Small intestine (tissue), 7 donors: ENCODE results near the gene TCF19. TPM values are rescaled to one million over a fixed set of nuclear protein-coding genes. Genes with fewer than 3 reads are reported as not detected.

ENCODE experiments used
- DNase-seq, 2 donors: peaks; one replicate each; pipeline versions ENCODE4 v3.0.0 to v3.0.0-alpha.2; 2013
- FAIRE-seq: peaks from 2 replicates; lab custom pipeline; 2012; peaks lifted over from hg19 to GRCh38; lab: Jason Lieb, UNC
- H3K27ac ChIP-seq, 3 donors: one replicate each; pipeline ENCODE4 v1.5.1; 2013; ENCODE audit warnings: low read length in 2 of 3, mild to moderate bottlenecking in 2 of 3, control low read depth in 1 of 3, inconsistent platforms in 1 of 3, low read depth in 1 of 3, moderate library complexity in 1 of 3
- H3K27me3 ChIP-seq, 3 donors: one replicate each; pipeline ENCODE4 v1.6.1; 2013; ENCODE audit warnings: low read length in 3 of 3, inconsistent platforms in 1 of 3; ENCODE audit not compliant: control insufficient read depth in 3 of 3, insufficient read depth in 3 of 3
- H3K36me3 ChIP-seq, 3 donors: one replicate each; pipeline ENCODE4 v1.6.1; 2013; ENCODE audit warnings: low read length in 3 of 3, inconsistent platforms in 1 of 3, low read depth in 1 of 3, mild to moderate bottlenecking in 1 of 3, moderate library complexity in 1 of 3; ENCODE audit not compliant: control insufficient read depth in 3 of 3, insufficient read depth in 2 of 3
- H3K4me1 ChIP-seq, 3 donors: one replicate each; pipeline ENCODE4 v1.6.1; 2013; ENCODE audit warnings: low read length in 2 of 3, inconsistent platforms in 1 of 3, low read depth in 1 of 3, mild to moderate bottlenecking in 1 of 3, moderate library complexity in 1 of 3; ENCODE audit not compliant: control insufficient read depth in 3 of 3, insufficient read depth in 2 of 3
- H3K4me3 ChIP-seq, 3 donors: one replicate each; pipeline ENCODE4 v1.5.1; 2013; ENCODE audit warnings: low read length in 3 of 3, control low read depth in 1 of 3, inconsistent platforms in 1 of 3, low read depth in 1 of 3, mild to moderate bottlenecking in 1 of 3, moderate library complexity in 1 of 3
- H3K9me3 ChIP-seq, 2 donors: one replicate each; pipeline ENCODE4 v1.6.1; 2013; ENCODE audit warnings: low read depth in 1 of 2, low read length in 1 of 2; ENCODE audit not compliant: control insufficient read depth in 2 of 2, insufficient read depth in 1 of 2
- WGBS, 3 donors: extraction: QIAGEN DNeasy Blood & Tissue Kit; methylation state at CpG; one replicate each; pipeline ENCODE4 v1.1.7; 2013; 5-methylcytosine and 5-hydroxymethylcytosine counted together
- polyA plus RNA-seq, 4 donors: library from polyadenylated mRNA; stranded (reverse) in 3 of 4; unstranded in 1 of 4; fragments of 200-250 nt in 3 of 4; fragments of 120-200 nt in 1 of 4; gene quantifications; one replicate each; pipeline versions ENCODE4 v1.2.1 to v1.2.3, GENCODE V29; 2013
- donor health status: healthy with polysubstance abuse.
- donor health status: control.
- donor health status: control.
- donor health status: Bipolar disorder and iron deficiency.
- donor health status: healthy.

The TCF19 gene
- polyA plus RNA-seq, 4 donors, result 1.8 to 12.8 (median 4.9) TPM

GRCh38 chr6:31125586-31126363 is 32.6 kb upstream of the TCF19 start:
- peaks cover 0 to 4% of the 10 kb centered on the region in 2 donors for H3K9me3 ChIP-seq
- H3K36me3 ChIP-seq, result no peaks in the 10 kb centered on the region
- H3K4me3 ChIP-seq, result no peak overlapping the region
- FAIRE-seq (no peak), DNase-seq (no peak)
- H3K27ac ChIP-seq, result no peak overlapping the region
- peaks cover 0 to 4% (median 3%) of the 10 kb centered on the region in 3 donors for H3K4me1 ChIP-seq
- peaks cover 0 to 15% (median 0%) of the 10 kb centered on the region in 3 donors for H3K27me3 ChIP-seq
- WGBS, 3 donors, result 58 to 68% (median 60%) methylated on average over 12 of the region's 12 CpGs

- peak; percentile 37 to 60 for DNase-seq
- WGBS, 3 donors, result 26 to 45% (median 37%) methylated on average over 16 of the region's 16 CpGs
These were observed 31.8 kb upstream of the TCF19 start for GRCh38 chr6:31126396-31127175.

GRCh38 chr6:31128093-31128676 is 30.2 kb upstream of the TCF19 start:
- FAIRE-seq, result no peak

More at GRCh38 chr6:31126396-31127175, 31.8 kb upstream of the TCF19 start:
- no peak for FAIRE-seq
- peaks cover 0 to 4% (median 3%) of the 10 kb centered on the region in 3 donors for H3K4me1 ChIP-seq
- peaks cover 0 to 15% (median 0%) of the 10 kb centered on the region in 3 donors for H3K27me3 ChIP-seq
- H3K9me3 ChIP-seq, result peaks cover 0 to 4% of the 10 kb centered on the region in 2 donors
- H3K27ac ChIP-seq, result peak overlapping the region in 1 of 3 donors; percentile 78
- H3K36me3 ChIP-seq, result no peaks in the 10 kb centered on the region
- H3K4me3 ChIP-seq, result no peak overlapping the region

GRCh38 chr6:31129130-31129529 is 29.3 kb upstream of the TCF19 start:
- H3K27me3 ChIP-seq, result peaks cover 0 to 15% (median 0%) of the 10 kb centered on the region in 3 donors
- H3K4me1 ChIP-seq, result peaks cover 0 to 4% (median 3%) of the 10 kb centered on the region in 3 donors
- no peak for DNase-seq
- no peaks in the 10 kb centered on the region for H3K36me3 ChIP-seq
- H3K27ac ChIP-seq, result no peak overlapping the region
- FAIRE-seq, result no peak
- H3K4me3 ChIP-seq, result no peak overlapping the region
- H3K9me3 ChIP-seq, result peaks cover 0 to 4% of the 10 kb centered on the region in 2 donors
- WGBS, 3 donors, result 37 to 65% (median 65%) methylated on average over 4 of the region's 4 CpGs

More at GRCh38 chr6:31128093-31128676, 30.2 kb upstream of the TCF19 start:
- Histone ChIP-seq H3K9me3 (peaks cover 0 to 4% of the 10 kb centered on the region in 2 donors), H3K4me1 (peaks cover 0 to 4% (median 3%) of the 10 kb centered on the region in 3 donors), H3K36me3 (no peaks in the 10 kb centered on the region), H3K27me3 (peaks cover 0 to 15% (median 0%) of the 10 kb centered on the region in 3 donors), H3K27ac (no peak overlapping the region), H3K4me3 (no peak overlapping the region)
- DNase-seq, result peak; percentile 75 to 80
- WGBS, 3 donors, result 0 to 4% (median 3%) methylated on average over 8 of the region's 8 CpGs

- no peak for FAIRE-seq
- peaks cover 0 to 15% (median 0%) of the 10 kb centered on the region in 3 donors for H3K27me3 ChIP-seq
- H3K36me3 ChIP-seq, result no peaks in the 10 kb centered on the region
- WGBS, 3 donors, result 89 to 92% (median 91%) methylated on average over 3 of the region's 3 CpGs
- H3K4me1 ChIP-seq, result peaks cover 0 to 4% (median 3%) of the 10 kb centered on the region in 3 donors
- H3K9me3 ChIP-seq, result peaks cover 0 to 3% of the 10 kb centered on the region in 2 donors
- no peak overlapping the region for H3K4me3 ChIP-seq
- no peak overlapping the region for H3K27ac ChIP-seq
- no peak for DNase-seq
These were observed 27.6 kb upstream of the TCF19 start for GRCh38 chr6:31130751-31131150.

- Histone ChIP-seq H3K27me3 (peaks cover 0 to 15% (median 0%) of the 10 kb centered on the region in 3 donors), H3K9me3 (no peaks in the 10 kb centered on the region), H3K4me3 (no peak overlapping the region), H3K4me1 (peaks cover 0 to 4% (median under 1%) of the 10 kb centered on the region in 3 donors), H3K36me3 (no peaks in the 10 kb centered on the region), H3K27ac (no peak overlapping the region)
- FAIRE-seq, result no peak
- 70 to 89% (median 72%) methylated on average over 3 of the region's 3 CpGs for WGBS, 3 donors
- no peak for DNase-seq
These were observed 26.8 kb upstream of the TCF19 start for GRCh38 chr6:31131595-31131994.

- FAIRE-seq, result no peak
- no peak overlapping the region for H3K27ac ChIP-seq
- 77 to 81% (median 80%) methylated on average over 6 of the region's 6 CpGs for WGBS, 3 donors
- H3K4me1 ChIP-seq, result peaks cover 0 to 3% (median 0%) of the 10 kb centered on the region in 3 donors
- no peak overlapping the region for H3K4me3 ChIP-seq
- no peak for DNase-seq
- no peaks in the 10 kb centered on the region for H3K36me3 ChIP-seq
- H3K9me3 ChIP-seq, result no peaks in the 10 kb centered on the region
- peaks cover 0 to 15% (median 0%) of the 10 kb centered on the region in 3 donors for H3K27me3 ChIP-seq
These were observed 25.6 kb upstream of the TCF19 start for GRCh38 chr6:31132806-31133205.

GRCh38 chr6:31135710-31136109 is 22.7 kb upstream of the TCF19 start:
- DNase-seq, result no peak
- 83 to 91% (median 90%) methylated on average over 10 of the region's 10 CpGs for WGBS, 3 donors
- H3K4me1 ChIP-seq, result peaks cover 0 to 6% (median 0%) of the 10 kb centered on the region in 3 donors

More at GRCh38 chr6:31135710-31136109, 22.7 kb upstream of the TCF19 start:
- Histone ChIP-seq H3K27ac (no peak overlapping the region), H3K9me3 (no peaks in the 10 kb centered on the region), H3K4me3 (no peak overlapping the region), H3K36me3 (no peaks in the 10 kb centered on the region), H3K27me3 (no peaks in the 10 kb centered on the region)
- no peak for FAIRE-seq
